GM12878 (cell line): ENCODE measurements around the gene WTAP. TPM values are rescaled to one million over a fixed set of nuclear protein-coding genes. Genes with fewer than 3 reads are reported as not detected.

Experiments used
- BMI1 ChIP-seq: fragments of 450-650 bp; IDR thresholded peaks from 2 replicates; pipeline ENCODE4 v1.6.1; 2016; ENCODE audit warnings: mild to moderate bottlenecking, moderate library complexity, borderline replicate concordance
- CHD4 ChIP-seq: fragments of 200-600 bp; sonication (generic); IDR thresholded peaks from 2 replicates; pipeline ENCODE4 v1.6.1; 2016; ENCODE audit warnings: mild to moderate bottlenecking
- EED ChIP-seq: sonication (generic); IDR thresholded peaks from 2 replicates; pipeline ENCODE4 v1.6.1; 2016; ENCODE audit warnings: antibody characterized with exemption, low read depth
- FOXM1 ChIP-seq: IDR thresholded peaks from 2 replicates; pipeline ENCODE4 v1.6.1; 2012; ENCODE audit warnings: low read depth, mild to moderate bottlenecking, inconsistent platforms, low read length, moderate library complexity
- MXI1 ChIP-seq: fragments of 150-350 bp; IDR thresholded peaks from 2 replicates; pipeline ENCODE4 v1.6.1; 2011; ENCODE audit warnings: low read depth, mild to moderate bottlenecking, inconsistent platforms, low read length, improper control_type of control experiment
- RAD51 ChIP-seq: fragments of 450-650 bp; IDR thresholded peaks from 2 replicates; pipeline ENCODE4 v1.6.1; 2016; ENCODE audit warnings: moderate library complexity, mild to moderate bottlenecking, inconsistent platforms
- RB1 ChIP-seq: fragments of 450-650 bp; formaldehyde crosslinking; IDR thresholded peaks from 2 replicates; pipeline ENCODE4 v1.6.1; 2017; ENCODE audit warnings: mild to moderate bottlenecking, borderline replicate concordance
- SIN3A ChIP-seq: IDR thresholded peaks from 2 replicates; pipeline ENCODE4 v1.6.1; 2012; ENCODE audit warnings: low read depth, low read length, improper control_type of control experiment
- SUPT20H ChIP-seq: IDR thresholded peaks from 2 replicates; pipeline ENCODE4 v1.6.1; 2011; ENCODE audit warnings: low read depth, mild to moderate bottlenecking, low read length, moderate library complexity, borderline replicate concordance; ENCODE audit not compliant: control insufficient read depth
- TAF1 ChIP-seq: IDR thresholded peaks from 2 replicates; pipeline ENCODE4 v1.6.1; 2011; ENCODE audit warnings: mild to moderate bottlenecking, low read depth, low read length, borderline replicate concordance
- ZNF274 ChIP-seq: IDR thresholded peaks from one replicate; pipeline ENCODE4 v1.8.0; 2011; ENCODE audit not compliant: insufficient read length, insufficient read depth
- polyA plus RNA-seq, 11 experiments: library from polyadenylated mRNA; depleted of rRNA in 4 of 11; unstranded in 6 of 11; stranded (reverse) in 5 of 11; fragments of >200 nt; fragmentation: Nextera tagmentation in 4 of 11; fragmentation: Illumina TruSeq in 1 of 11; extraction: Ambion mirVana in 4 of 11; extraction: Trizol in 1 of 11; gene quantifications; 1 replicate in 1 of 11; 2 replicates in 10 of 11; pipeline versions ENCODE4 v1.2.1 to v1.2.3, GENCODE V29; 2011 to 2016; ENCODE audit warnings: inconsistent platforms in 2 of 11, missing spikeins in 2 of 11, low read depth in 1 of 11
- total RNA-seq, 4 experiments: library from RNA; depleted of rRNA in 3 of 4; stranded (reverse); fragments of >200 nt in 3 of 4; fragmentation: Illumina TruSeq in 1 of 4; extraction: Trizol in 1 of 4; gene quantifications; 2 replicates each; pipeline versions ENCODE4 v1.2.1 to v1.2.3, GENCODE V29; 2013 to 2021
- TF ChIP-seq, protein P1 (sequence below): IDR thresholded peaks from 2 replicates; pipeline ENCODE4 v1.6.1; 2012; ENCODE audit warnings: improper control_type of control experiment, low read depth, low read length; ENCODE audit not compliant: insufficient replicate concordance
- TF ChIP-seq, protein P2 (sequence below): fragments of 450-650 bp; IDR thresholded peaks from 2 replicates; pipeline ENCODE4 v1.6.1; 2017; ENCODE audit warnings: mild to moderate bottlenecking, low read depth, inconsistent platforms; ENCODE audit not compliant: poor library complexity, severe bottlenecking
- TF ChIP-seq, protein P3 (sequence below): fragments of 450-650 bp; IDR thresholded peaks from 2 replicates; pipeline ENCODE4 v1.6.1; 2017; ENCODE audit warnings: antibody characterized with exemption, mild to moderate bottlenecking, moderate library complexity
- TF ChIP-seq, protein P4 (sequence below): fragments of 150-350 bp; IDR thresholded peaks from 2 replicates; pipeline ENCODE4 v1.6.1; 2016; ENCODE audit warnings: low read depth, low read length

WTAP gene
- total and polyA plus RNA-seq, 10 of the 15 experiments (the other 5 are each of a cell fraction or from before 2014, with no cell fraction given), result 38.7 to 132 (median 83.1) TPM

DNA sequence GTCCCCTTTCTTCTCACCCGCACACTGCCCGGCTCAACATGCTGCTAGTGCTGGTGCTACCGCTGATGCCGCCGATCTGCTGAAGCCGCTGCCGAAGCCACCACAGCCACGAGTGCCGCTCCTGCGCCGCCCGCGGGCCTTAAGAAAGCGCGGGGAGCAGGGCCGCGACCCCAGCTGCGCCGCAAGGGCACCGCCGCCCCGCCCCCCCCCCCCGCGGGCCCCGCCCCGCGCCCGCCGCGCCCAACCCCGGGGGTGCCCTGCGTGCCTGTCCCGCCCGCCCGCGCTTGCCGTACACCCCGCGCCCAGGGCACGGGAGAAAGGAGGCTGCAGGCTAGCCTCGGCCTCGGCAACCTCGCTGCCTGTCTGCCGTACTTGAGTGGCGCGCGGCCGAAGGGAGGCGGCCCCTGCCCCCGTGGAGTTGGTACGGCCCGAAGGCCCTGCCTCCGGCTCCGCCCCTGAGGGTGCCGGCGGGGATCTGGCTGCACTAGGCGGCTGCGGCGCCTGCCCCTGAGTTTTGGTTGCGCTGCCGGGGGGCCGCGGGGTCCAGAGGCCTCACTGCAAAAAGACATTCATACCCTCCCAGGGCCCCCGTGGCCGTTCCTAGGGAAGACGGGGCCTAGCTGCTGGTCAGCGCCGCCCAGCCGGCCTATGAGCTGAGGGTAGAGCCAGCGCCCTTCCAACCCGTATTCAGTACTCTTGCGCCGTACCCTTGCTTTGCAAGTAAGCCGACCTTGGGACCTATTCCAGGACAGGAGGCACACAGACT, 34.0 kb upstream of the WTAP start, which contains the start of gene SOD2 (continued):
- TF ChIP-seq, protein P1, sequence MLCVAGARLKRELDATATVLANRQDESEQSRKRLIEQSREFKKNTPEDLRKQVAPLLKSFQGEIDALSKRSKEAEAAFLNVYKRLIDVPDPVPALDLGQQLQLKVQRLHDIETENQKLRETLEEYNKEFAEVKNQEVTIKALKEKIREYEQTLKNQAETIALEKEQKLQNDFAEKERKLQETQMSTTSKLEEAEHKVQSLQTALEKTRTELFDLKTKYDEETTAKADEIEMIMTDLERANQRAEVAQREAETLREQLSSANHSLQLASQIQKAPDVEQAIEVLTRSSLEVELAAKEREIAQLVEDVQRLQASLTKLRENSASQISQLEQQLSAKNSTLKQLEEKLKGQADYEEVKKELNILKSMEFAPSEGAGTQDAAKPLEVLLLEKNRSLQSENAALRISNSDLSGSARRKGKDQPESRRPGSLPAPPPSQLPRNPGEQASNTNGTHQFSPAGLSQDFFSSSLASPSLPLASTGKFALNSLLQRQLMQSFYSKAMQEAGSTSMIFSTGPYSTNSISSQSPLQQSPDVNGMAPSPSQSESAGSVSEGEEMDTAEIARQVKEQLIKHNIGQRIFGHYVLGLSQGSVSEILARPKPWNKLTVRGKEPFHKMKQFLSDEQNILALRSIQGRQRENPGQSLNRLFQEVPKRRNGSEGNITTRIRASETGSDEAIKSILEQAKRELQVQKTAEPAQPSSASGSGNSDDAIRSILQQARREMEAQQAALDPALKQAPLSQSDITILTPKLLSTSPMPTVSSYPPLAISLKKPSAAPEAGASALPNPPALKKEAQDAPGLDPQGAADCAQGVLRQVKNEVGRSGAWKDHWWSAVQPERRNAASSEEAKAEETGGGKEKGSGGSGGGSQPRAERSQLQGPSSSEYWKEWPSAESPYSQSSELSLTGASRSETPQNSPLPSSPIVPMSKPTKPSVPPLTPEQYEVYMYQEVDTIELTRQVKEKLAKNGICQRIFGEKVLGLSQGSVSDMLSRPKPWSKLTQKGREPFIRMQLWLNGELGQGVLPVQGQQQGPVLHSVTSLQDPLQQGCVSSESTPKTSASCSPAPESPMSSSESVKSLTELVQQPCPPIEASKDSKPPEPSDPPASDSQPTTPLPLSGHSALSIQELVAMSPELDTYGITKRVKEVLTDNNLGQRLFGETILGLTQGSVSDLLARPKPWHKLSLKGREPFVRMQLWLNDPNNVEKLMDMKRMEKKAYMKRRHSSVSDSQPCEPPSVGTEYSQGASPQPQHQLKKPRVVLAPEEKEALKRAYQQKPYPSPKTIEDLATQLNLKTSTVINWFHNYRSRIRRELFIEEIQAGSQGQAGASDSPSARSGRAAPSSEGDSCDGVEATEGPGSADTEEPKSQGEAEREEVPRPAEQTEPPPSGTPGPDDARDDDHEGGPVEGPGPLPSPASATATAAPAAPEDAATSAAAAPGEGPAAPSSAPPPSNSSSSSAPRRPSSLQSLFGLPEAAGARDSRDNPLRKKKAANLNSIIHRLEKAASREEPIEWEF, result no peak
- peak; percentile 63; the same call in 1 of the 2 replicates for TF ChIP-seq TAF1
- TF ChIP-seq FOXM1, result no peak
- no peak for TF ChIP-seq RAD51
- no peak for TF ChIP-seq EED
- TF ChIP-seq, protein P2, sequence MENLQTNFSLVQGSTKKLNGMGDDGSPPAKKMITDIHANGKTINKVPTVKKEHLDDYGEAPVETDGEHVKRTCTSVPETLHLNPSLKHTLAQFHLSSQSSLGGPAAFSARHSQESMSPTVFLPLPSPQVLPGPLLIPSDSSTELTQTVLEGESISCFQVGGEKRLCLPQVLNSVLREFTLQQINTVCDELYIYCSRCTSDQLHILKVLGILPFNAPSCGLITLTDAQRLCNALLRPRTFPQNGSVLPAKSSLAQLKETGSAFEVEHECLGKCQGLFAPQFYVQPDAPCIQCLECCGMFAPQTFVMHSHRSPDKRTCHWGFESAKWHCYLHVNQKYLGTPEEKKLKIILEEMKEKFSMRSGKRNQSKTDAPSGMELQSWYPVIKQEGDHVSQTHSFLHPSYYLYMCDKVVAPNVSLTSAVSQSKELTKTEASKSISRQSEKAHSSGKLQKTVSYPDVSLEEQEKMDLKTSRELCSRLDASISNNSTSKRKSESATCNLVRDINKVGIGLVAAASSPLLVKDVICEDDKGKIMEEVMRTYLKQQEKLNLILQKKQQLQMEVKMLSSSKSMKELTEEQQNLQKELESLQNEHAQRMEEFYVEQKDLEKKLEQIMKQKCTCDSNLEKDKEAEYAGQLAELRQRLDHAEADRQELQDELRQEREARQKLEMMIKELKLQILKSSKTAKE, result no peak
- TF ChIP-seq RB1, result peak; percentile 60; the same call in 1 of the 2 replicates
- TF ChIP-seq MXI1, result peak; percentile 11; the same call in 1 of the 2 replicates
- TF ChIP-seq, protein P3, sequence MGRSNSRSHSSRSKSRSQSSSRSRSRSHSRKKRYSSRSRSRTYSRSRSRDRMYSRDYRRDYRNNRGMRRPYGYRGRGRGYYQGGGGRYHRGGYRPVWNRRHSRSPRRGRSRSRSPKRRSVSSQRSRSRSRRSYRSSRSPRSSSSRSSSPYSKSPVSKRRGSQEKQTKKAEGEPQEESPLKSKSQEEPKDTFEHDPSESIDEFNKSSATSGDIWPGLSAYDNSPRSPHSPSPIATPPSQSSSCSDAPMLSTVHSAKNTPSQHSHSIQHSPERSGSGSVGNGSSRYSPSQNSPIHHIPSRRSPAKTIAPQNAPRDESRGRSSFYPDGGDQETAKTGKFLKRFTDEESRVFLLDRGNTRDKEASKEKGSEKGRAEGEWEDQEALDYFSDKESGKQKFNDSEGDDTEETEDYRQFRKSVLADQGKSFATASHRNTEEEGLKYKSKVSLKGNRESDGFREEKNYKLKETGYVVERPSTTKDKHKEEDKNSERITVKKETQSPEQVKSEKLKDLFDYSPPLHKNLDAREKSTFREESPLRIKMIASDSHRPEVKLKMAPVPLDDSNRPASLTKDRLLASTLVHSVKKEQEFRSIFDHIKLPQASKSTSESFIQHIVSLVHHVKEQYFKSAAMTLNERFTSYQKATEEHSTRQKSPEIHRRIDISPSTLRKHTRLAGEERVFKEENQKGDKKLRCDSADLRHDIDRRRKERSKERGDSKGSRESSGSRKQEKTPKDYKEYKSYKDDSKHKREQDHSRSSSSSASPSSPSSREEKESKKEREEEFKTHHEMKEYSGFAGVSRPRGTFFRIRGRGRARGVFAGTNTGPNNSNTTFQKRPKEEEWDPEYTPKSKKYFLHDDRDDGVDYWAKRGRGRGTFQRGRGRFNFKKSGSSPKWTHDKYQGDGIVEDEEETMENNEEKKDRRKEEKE, result peak; percentile 95
- TF ChIP-seq SIN3A, result 0 out of 2 replicates have a peak, but pooled peaks have one; percentile 42
- TF ChIP-seq ZNF274, result no peak
- no peak for TF ChIP-seq SUPT20H
- TF ChIP-seq CHD4, result no peak
- TF ChIP-seq, protein P4, sequence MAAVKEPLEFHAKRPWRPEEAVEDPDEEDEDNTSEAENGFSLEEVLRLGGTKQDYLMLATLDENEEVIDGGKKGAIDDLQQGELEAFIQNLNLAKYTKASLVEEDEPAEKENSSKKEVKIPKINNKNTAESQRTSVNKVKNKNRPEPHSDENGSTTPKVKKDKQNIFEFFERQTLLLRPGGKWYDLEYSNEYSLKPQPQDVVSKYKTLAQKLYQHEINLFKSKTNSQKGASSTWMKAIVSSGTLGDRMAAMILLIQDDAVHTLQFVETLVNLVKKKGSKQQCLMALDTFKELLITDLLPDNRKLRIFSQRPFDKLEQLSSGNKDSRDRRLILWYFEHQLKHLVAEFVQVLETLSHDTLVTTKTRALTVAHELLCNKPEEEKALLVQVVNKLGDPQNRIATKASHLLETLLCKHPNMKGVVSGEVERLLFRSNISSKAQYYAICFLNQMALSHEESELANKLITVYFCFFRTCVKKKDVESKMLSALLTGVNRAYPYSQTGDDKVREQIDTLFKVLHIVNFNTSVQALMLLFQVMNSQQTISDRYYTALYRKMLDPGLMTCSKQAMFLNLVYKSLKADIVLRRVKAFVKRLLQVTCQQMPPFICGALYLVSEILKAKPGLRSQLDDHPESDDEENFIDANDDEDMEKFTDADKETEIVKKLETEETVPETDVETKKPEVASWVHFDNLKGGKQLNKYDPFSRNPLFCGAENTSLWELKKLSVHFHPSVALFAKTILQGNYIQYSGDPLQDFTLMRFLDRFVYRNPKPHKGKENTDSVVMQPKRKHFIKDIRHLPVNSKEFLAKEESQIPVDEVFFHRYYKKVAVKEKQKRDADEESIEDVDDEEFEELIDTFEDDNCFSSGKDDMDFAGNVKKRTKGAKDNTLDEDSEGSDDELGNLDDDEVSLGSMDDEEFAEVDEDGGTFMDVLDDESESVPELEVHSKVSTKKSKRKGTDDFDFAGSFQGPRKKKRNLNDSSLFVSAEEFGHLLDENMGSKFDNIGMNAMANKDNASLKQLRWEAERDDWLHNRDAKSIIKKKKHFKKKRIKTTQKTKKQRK, result no peak
- TF ChIP-seq BMI1, result no peak
